ENCODE results near the gene RMDN2. TPM values are rescaled to one million over a fixed set of nuclear protein-coding genes. Genes with fewer than 3 reads are reported as not detected.

Gene RMDN2
- total and polyA plus RNA-seq, 10 of the 15 experiments (the other 5 are each of a cell fraction or from before 2014, with no cell fraction given), result 2.6 to 12.4 (median 9.2) TPM

DNA sequence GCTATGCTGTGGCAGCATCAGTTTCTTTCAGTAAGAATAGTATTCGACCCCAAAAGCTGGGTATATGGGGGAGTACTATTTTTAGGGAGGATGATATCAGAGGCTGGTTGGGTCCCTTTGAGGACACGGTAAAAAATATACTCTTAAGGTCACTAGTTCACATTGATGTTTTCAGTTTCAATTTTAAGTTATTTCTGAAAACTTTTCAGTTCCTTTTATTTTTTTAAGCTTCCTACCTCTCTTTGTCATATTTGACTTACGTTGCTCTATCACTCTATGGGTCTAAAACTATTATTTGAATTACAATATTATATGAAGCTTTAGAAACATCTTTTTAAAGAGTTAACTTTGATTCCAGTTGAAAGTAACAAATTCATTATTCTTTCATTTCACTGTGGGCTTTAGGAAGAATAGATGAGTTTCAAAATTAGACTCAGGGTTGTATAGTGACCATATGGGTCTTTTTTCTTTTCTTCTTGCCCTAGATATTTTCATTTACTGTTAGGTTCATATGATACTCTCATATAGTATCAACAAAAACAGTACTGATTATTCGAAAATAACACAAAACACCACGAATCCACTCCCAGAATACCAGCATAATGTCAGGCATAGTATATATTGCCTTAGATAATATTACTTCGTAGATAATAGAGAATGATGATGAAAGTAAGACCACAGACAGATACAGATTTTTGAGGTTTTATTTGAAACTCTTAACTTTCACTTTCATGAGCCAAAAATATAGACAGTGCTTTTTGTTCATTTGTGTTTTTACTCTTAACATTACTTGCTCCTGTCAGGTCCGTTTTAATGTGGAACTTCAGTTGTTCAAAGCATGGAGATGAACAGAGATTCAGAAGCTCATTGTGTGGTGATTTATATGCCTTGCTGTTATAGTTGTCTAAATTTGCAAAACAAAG is 9.8 kb downstream of the RMDN2 start (continued):
- TF ChIP-seq ZNF384 (IDR thresholded peaks at IDR 0.05; ENCODE audit: borderline replicate concordance, low read depth, low read length) (peak; percentile 80), STAT1 (conservative IDR thresholded peaks at IDR 0.05) (no peak), POLR2AphosphoS2 (IDR thresholded peaks at IDR 0.05; ENCODE audit: low read depth, low read length) (no peak), ZNF622 (IDR thresholded peaks at IDR 0.05) (no peak), DPF2 (IDR thresholded peaks at IDR 0.05) (peak; percentile 37), SUZ12 (IDR thresholded peaks at IDR 0.05; ENCODE audit: unreplicated experiment) (no peak), JUND (IDR thresholded peaks at IDR 0.05; ENCODE audit: low read depth, low read length) (0 out of 2 replicates have a peak, but pooled peaks have one; percentile 20), FOXM1 (IDR thresholded peaks at IDR 0.05; ENCODE audit: low read depth, low read length) (peak; percentile 80), PML (IDR thresholded peaks at IDR 0.05; ENCODE audit: low read length) (no peak), IKZF2 (IDR thresholded peaks at IDR 0.05) (peak in 1 of 2 experiments; percentile 61; a peak in 2 of 4 replicates), NRF1 (conservative IDR thresholded peaks at IDR 0.05; ENCODE audit: low read depth, low read length) (no peak), FOS (IDR thresholded peaks at IDR 0.05; ENCODE audit: borderline replicate concordance, extremely low read depth, insufficient read length) (no peak), MEF2A (IDR thresholded peaks at IDR 0.05; ENCODE audit: insufficient read depth, low read depth, low read length) (peak; percentile 99), MTA3 (IDR thresholded peaks at IDR 0.05; ENCODE audit: borderline replicate concordance, low read length) (peak; percentile 73; the same call in 1 of the 2 replicates), ESRRA (IDR thresholded peaks at IDR 0.05; ENCODE audit: low read length) (no peak), ZNF274 (IDR thresholded peaks at IDR 0.05; ENCODE audit: insufficient read depth, insufficient read length) (no peak), BCL11A (IDR thresholded peaks at IDR 0.05; ENCODE audit: low read depth, low read length) (peak; percentile 34; the same call in 1 of the 2 replicates)
- TF ChIP-seq, protein P1, sequence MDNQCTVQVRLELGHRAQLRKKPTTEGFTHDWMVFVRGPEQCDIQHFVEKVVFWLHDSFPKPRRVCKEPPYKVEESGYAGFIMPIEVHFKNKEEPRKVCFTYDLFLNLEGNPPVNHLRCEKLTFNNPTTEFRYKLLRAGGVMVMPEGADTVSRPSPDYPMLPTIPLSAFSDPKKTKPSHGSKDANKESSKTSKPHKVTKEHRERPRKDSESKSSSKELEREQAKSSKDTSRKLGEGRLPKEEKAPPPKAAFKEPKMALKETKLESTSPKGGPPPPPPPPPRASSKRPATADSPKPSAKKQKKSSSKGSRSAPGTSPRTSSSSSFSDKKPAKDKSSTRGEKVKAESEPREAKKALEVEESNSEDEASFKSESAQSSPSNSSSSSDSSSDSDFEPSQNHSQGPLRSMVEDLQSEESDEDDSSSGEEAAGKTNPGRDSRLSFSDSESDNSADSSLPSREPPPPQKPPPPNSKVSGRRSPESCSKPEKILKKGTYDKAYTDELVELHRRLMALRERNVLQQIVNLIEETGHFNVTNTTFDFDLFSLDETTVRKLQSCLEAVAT (IDR thresholded peaks at IDR 0.05), result no peak
- TF ChIP-seq, protein P2, sequence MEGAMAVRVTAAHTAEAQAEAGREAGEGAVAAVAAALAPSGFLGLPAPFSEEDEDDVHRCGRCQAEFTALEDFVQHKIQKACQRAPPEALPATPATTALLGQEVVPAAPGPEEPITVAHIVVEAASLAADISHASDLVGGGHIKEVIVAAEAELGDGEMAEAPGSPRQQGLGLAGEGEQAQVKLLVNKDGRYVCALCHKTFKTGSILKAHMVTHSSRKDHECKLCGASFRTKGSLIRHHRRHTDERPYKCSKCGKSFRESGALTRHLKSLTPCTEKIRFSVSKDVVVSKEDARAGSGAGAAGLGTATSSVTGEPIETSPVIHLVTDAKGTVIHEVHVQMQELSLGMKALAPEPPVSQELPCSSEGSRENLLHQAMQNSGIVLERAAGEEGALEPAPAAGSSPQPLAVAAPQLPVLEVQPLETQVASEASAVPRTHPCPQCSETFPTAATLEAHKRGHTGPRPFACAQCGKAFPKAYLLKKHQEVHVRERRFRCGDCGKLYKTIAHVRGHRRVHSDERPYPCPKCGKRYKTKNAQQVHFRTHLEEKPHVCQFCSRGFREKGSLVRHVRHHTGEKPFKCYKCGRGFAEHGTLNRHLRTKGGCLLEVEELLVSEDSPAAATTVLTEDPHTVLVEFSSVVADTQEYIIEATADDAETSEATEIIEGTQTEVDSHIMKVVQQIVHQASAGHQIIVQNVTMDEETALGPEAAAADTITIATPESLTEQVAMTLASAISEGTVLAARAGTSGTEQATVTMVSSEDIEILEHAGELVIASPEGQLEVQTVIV (IDR thresholded peaks at IDR 0.05; ENCODE audit: borderline replicate concordance, partially characterized antibody), result no peak
- TF ChIP-seq, protein P3, sequence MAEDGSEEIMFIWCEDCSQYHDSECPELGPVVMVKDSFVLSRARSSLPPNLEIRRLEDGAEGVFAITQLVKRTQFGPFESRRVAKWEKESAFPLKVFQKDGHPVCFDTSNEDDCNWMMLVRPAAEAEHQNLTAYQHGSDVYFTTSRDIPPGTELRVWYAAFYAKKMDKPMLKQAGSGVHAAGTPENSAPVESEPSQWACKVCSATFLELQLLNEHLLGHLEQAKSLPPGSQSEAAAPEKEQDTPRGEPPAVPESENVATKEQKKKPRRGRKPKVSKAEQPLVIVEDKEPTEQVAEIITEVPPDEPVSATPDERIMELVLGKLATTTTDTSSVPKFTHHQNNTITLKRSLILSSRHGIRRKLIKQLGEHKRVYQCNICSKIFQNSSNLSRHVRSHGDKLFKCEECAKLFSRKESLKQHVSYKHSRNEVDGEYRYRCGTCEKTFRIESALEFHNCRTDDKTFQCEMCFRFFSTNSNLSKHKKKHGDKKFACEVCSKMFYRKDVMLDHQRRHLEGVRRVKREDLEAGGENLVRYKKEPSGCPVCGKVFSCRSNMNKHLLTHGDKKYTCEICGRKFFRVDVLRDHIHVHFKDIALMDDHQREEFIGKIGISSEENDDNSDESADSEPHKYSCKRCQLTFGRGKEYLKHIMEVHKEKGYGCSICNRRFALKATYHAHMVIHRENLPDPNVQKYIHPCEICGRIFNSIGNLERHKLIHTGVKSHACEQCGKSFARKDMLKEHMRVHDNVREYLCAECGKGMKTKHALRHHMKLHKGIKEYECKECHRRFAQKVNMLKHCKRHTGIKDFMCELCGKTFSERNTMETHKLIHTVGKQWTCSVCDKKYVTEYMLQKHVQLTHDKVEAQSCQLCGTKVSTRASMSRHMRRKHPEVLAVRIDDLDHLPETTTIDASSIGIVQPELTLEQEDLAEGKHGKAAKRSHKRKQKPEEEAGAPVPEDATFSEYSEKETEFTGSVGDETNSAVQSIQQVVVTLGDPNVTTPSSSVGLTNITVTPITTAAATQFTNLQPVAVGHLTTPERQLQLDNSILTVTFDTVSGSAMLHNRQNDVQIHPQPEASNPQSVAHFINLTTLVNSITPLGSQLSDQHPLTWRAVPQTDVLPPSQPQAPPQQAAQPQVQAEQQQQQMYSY (CRISPR knock-in tag; IDR thresholded peaks at IDR 0.05), result no peak
- TF ChIP-seq, protein P4, sequence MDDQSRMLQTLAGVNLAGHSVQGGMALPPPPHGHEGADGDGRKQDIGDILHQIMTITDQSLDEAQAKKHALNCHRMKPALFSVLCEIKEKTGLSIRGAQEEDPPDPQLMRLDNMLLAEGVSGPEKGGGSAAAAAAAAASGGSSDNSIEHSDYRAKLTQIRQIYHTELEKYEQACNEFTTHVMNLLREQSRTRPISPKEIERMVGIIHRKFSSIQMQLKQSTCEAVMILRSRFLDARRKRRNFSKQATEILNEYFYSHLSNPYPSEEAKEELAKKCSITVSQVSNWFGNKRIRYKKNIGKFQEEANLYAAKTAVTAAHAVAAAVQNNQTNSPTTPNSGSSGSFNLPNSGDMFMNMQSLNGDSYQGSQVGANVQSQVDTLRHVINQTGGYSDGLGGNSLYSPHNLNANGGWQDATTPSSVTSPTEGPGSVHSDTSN (IDR thresholded peaks at IDR 0.05; ENCODE audit: insufficient replicate concordance, low read depth, low read length), result no peak
